ENCODE results near the gene PRKACB.
"Not testable (repeated sequence)": the region's sequence is repeated elsewhere in the genome, so short reads cannot be mapped to it uniquely, and the experiment has no call there.

The PRKACB gene

GRCh38 chr1:84272401-84272800, 128.3 kb downstream of the PRKACB start:
- peak; percentile 54 for DNase-seq

- DNase-seq = no peak
Measured at GRCh38 chr1:84277343-84278059, 133.4 kb downstream of the PRKACB start.

- DNase-seq = no peak
Measured at GRCh38 chr1:84278905-84279304, 134.8 kb downstream of the PRKACB start.

- DNase-seq = no peak
Measured at GRCh38 chr1:84280912-84281311, 136.8 kb downstream of the PRKACB start.

GRCh38 chr1:84282780-84283333, 138.8 kb downstream of the PRKACB start:
- DNase-seq = no peak

- no peak for DNase-seq
Measured at GRCh38 chr1:84283381-84283780, 139.3 kb downstream of the PRKACB start.

GRCh38 chr1:84286071-84286470, 142.0 kb downstream of the PRKACB start:
- no peak for DNase-seq

- DNase-seq = not testable (repeated sequence)
Measured at GRCh38 chr1:84287389-84287788, 143.3 kb downstream of the PRKACB start.

Data from NCI-H1092 treated with DMSO at 0.1 percent for 48 hours (cell line).